Activated CD8-positive, alpha-beta T cell treated with anti-CD3 and anti-CD28 coated beads, Interleukin-2, amount 10 ng/mL, durations not matched to agents 7 days and 5 days (primary cell): Measurements from ENCODE around the gene JAGN1. TPM values are rescaled to one million over a fixed set of nuclear protein-coding genes. Genes with fewer than 3 reads are reported as not detected.
A peak's percentile ranks its signal among the peaks of the same experiment; 100 is the strongest.
"Not testable (repeated sequence)": the region's sequence is repeated elsewhere in the genome, so short reads cannot be mapped to it uniquely, and the experiment has no call there.

Source experiments
- ATAC-seq: fragments of 150-1000 bp; cut with Tn5 transposase; one replicate; pipeline ENCODE4 v1.10.0; 2021; ENCODE audit warnings: moderate library complexity
- CTCF ChIA-PET: fragments of 350-600 bp; sonication (Branson Sonifier 250); formaldehyde crosslinking; loops from one replicate; lab custom pipeline; 2021; ENCODE audit warnings: antibody characterized with exemption; lab: Charles Lee
- POLR2A ChIA-PET: fragments of 350-600 bp; sonication (Branson Sonifier 250); formaldehyde crosslinking; loops from one replicate; lab custom pipeline; 2021; ENCODE audit warnings: antibody characterized with exemption; lab: Charles Lee
- DNase-seq: peaks from one replicate; pipeline ENCODE4 v3.0.0-alpha.2; 2020
- H3K27ac Mint-ChIP-seq: one replicate; pipeline ENCODE4 v1.8.0; 2021; ENCODE audit warnings: mild to moderate bottlenecking, mixed read lengths
- H3K27me3 Mint-ChIP-seq: one replicate; pipeline ENCODE4 v1.8.0; 2021; ENCODE audit warnings: low read depth, mixed read lengths
- H3K36me3 Mint-ChIP-seq: one replicate; pipeline ENCODE4 v1.8.0; 2021; ENCODE audit warnings: low read depth, mixed read lengths
- H3K4me1 Mint-ChIP-seq: one replicate; pipeline ENCODE4 v1.8.0; 2021; ENCODE audit warnings: low read depth, mixed read lengths
- H3K4me3 Mint-ChIP-seq: one replicate; pipeline ENCODE4 v1.8.0; 2021; ENCODE audit warnings: mild to moderate bottlenecking, mixed read lengths
- H3K9me3 Mint-ChIP-seq: one replicate; pipeline ENCODE4 v1.8.0; 2022; ENCODE audit warnings: mixed read lengths; ENCODE audit not compliant: insufficient read depth
- total RNA-seq, 2 experiments: library from RNA; stranded (reverse); gene quantifications; one replicate each; pipeline ENCODE4 v1.2.3, GENCODE V29; 2021

Gene JAGN1
- total RNA-seq, 2 experiments from 2014 or later, result 30.2 to 31.0 TPM

DNA sequence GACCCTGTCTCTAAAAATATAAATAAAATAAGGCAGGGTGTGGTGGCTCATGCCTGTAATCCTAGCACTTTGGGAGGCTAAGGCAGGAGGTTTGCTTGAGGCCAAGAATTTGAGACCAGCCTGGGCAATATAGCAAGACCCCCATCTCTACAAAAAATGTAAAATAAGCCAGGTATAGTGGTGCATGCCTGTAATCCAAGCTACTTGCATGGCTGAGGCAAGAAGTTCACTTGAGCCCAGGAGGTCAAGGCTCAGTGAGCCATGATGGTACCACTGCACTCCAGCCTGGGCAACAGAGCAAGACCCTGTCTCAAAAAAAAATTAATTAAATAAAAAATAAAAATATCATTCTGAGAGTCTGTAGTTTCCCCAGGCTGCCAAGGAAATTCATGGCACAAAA, 4.1 kb upstream of the JAGN1 start:
- ATAC-seq (no peak), DNase-seq (no peak)
- CTCF ChIA-PET, result interaction anchor here (1.3 kb wide), 1 partner anchor 16 kb away, joined by 3 read pairs; the partner anchor contains the start of gene IL17RE
- H3K9me3 Mint-ChIP-seq, result no peaks in the 10 kb centered on the region
- H3K36me3 Mint-ChIP-seq, result peaks cover 6% of the 10 kb centered on the region
- peaks cover 5% of the 10 kb centered on the region for H3K27me3 Mint-ChIP-seq
- no peak overlapping the region for H3K27ac Mint-ChIP-seq
- POLR2A ChIA-PET, result no interaction called here
- H3K4me1 Mint-ChIP-seq, result peaks cover 11% of the 10 kb centered on the region
- H3K4me3 Mint-ChIP-seq, result no peak overlapping the region

DNA sequence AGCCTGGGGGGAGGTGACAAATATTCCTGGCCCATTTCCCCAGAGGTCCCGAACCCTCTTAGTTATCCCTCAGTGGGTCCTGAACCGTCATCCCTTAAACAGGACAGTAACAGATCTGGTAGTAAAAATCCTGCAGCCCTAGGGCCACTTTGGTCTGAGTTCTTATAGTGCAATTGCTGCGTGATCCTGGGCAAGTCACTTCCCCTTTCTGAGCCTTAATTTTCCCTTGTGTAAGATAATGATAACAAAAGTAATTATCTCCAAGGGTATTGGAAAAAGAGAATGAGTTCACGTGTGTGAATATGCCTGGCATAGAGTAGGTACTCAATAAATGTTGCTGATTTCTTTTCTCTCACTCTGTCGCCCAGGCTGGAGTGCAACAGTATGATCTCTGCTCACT, 2.9 kb upstream of the JAGN1 start:
- peaks cover 13% of the 10 kb centered on the region for H3K36me3 Mint-ChIP-seq
- ChIA-PET CTCF (interaction anchor here (1.3 kb wide), 1 partner anchor 15 kb away, joined by 3 read pairs; the partner anchor contains the start of gene IL17RE), POLR2A (no interaction called here)
- H3K9me3 Mint-ChIP-seq, result no peaks in the 10 kb centered on the region
- H3K27ac Mint-ChIP-seq, result no peak overlapping the region
- H3K4me3 Mint-ChIP-seq, result no peak overlapping the region
- no peak for ATAC-seq
- peaks cover 18% of the 10 kb centered on the region for H3K4me1 Mint-ChIP-seq
- peaks cover 5% of the 10 kb centered on the region for H3K27me3 Mint-ChIP-seq
- no peak for DNase-seq

GRCh38 chr3:9888540-9888939, 1.9 kb upstream of the JAGN1 start:
- ChIA-PET CTCF (no interaction called here), POLR2A (no interaction called here)
- Mint-ChIP-seq H3K27me3 (peaks cover 5% of the 10 kb centered on the region), H3K4me1 (peaks cover 26% of the 10 kb centered on the region), H3K4me3 (no peak overlapping the region), H3K9me3 (no peaks in the 10 kb centered on the region), H3K36me3 (peaks cover 21% of the 10 kb centered on the region), H3K27ac (no peak overlapping the region)
- DNase-seq, result no peak
- no peak for ATAC-seq

GRCh38 chr3:9889405-9889804, 1.0 kb upstream of the JAGN1 start:
- Mint-ChIP-seq H3K27me3 (peaks cover 2% of the 10 kb centered on the region), H3K4me1 (peaks cover 32% of the 10 kb centered on the region), H3K4me3 (peak overlapping the region; percentile 99), H3K9me3 (no peaks in the 10 kb centered on the region), H3K27ac (peak overlapping the region; percentile 98), H3K36me3 (peaks cover 29% of the 10 kb centered on the region)
- ChIA-PET POLR2A (interaction anchor here (1.1 to 2.7 kb wide), 4 partner anchors 18 to 97 kb away, joined by 3 to 15 read pairs (median 4); partner anchors contain the start of gene EMC3), CTCF (interaction anchor here (3.3 to 3.5 kb wide), 2 partner anchors 13 to 43 kb away, joined by 20 to 34 read pairs; partner anchors contain the start of genes CRELD1 and IL17RE)
- ATAC-seq, result no peak
- no peak for DNase-seq

GRCh38 chr3:9891072-9891622, 737 bp downstream of the JAGN1 start:
- ChIA-PET CTCF (interaction anchor here (1.9 to 3.5 kb wide), 4 partner anchors 11 to 56 kb away, joined by 7 to 34 read pairs (median 15); partner anchors contain the start of genes CRELD1, IL17RE and RPUSD3), POLR2A (interaction anchor here (0.6 to 2.7 kb wide), 11 partner anchors 10 to 59 kb away, joined by 3 to 29 read pairs (median 4); partner anchors contain the start of genes CRELD1 and IL17RE)
- Mint-ChIP-seq H3K4me3 (peak overlapping the region; percentile 99), H3K36me3 (peaks cover 35% of the 10 kb centered on the region), H3K9me3 (no peaks in the 10 kb centered on the region), H3K27me3 (peaks cover 2% of the 10 kb centered on the region), H3K27ac (peak overlapping the region; percentile 98), H3K4me1 (peaks cover 38% of the 10 kb centered on the region)
- DNase-seq (no peak), ATAC-seq (no peak)

DNA sequence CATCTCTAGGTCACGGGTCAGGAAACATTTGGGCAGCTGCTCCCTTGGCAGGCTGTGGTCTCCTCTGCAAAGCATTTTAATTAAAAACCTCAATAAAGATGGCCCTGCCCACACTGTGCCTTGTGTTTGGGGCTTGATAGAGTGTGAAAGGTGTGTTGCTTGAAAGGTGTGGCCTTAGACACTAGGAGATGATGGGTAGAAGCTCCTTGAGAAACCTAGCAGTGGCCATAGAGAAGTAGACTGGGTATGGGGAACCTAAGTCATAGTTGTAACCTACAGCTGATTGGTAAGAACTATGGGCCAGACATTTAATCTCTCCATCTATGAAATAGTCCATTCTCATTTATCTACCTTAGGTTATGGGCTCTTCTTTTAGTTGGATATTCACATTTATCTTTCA, 3.3 kb downstream of the JAGN1 start:
- no peak overlapping the region for H3K4me3 Mint-ChIP-seq
- H3K27ac Mint-ChIP-seq, result no peak overlapping the region
- CTCF ChIA-PET, result interaction anchor here (1.4 to 1.5 kb wide), 2 partner anchors 39 to 45 kb away, joined by 3 to 5 read pairs; no protein-coding TSS in a partner anchor
- POLR2A ChIA-PET, result interaction anchor here (0.6 to 1.6 kb wide), 6 partner anchors 9 to 106 kb away, joined by 3 to 10 read pairs (median 3); partner anchors contain the start of genes IL17RE and RPUSD3
- peaks cover 41% of the 10 kb centered on the region for H3K4me1 Mint-ChIP-seq
- peaks cover 38% of the 10 kb centered on the region for H3K36me3 Mint-ChIP-seq
- no peaks in the 10 kb centered on the region for H3K9me3 Mint-ChIP-seq
- DNase-seq (no peak), ATAC-seq (no peak)
- no peaks in the 10 kb centered on the region for H3K27me3 Mint-ChIP-seq

- not testable (repeated sequence) for ATAC-seq, H3K27me3 Mint-ChIP-seq, H3K27ac Mint-ChIP-seq, H3K4me3 Mint-ChIP-seq, H3K9me3 Mint-ChIP-seq, DNase-seq
- CTCF ChIA-PET, result interaction anchor here (0.6 to 0.8 kb wide), 2 partner anchors 9 to 36 kb away, joined by 3 read pairs; no protein-coding TSS in a partner anchor
- Mint-ChIP-seq H3K36me3 (peaks cover 36% of the 10 kb centered on the region), H3K4me1 (peaks cover 36% of the 10 kb centered on the region)
- POLR2A ChIA-PET, result interaction anchor here (0.7 kb wide), 1 partner anchor 103 kb away, joined by 3 read pairs; the partner anchor contains the start of gene ARPC4
Observed at GRCh38 chr3:9895715-9896114, 5.3 kb downstream of the JAGN1 start.

DNA sequence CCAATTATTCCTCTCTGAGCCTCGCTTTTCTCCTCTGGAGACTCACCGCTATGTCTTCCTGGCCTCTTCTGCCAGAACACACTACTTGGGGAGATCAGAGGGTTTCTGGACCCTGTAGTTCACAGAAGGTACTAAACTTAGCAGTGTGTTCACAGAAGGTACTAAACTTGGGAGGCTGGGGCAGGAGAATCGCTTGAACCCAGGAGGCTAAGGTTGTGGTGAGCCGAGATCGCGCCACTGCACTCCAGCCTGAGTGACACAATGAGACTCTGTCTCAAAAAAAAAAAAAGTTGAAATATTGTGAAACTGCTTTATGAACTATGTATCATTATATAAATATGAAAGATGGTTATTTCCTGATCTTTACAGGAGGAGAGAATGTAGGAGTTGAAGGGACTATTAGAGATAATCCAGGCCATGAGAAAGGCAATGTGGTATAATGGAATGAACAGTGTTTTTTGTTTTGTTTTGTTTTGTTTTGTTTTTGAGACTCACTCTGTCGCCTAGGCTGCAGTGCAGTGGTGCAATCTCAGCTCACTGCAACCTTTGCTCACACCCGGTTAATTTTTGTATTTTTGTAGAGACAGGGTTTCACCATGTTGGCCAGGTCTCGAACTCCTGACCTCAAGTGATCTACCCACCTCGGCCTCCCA, 6.5 kb downstream of the JAGN1 start:
- CTCF ChIA-PET, H3K27ac Mint-ChIP-seq, ATAC-seq, H3K9me3 Mint-ChIP-seq, POLR2A ChIA-PET, H3K4me3 Mint-ChIP-seq, DNase-seq, H3K27me3 Mint-ChIP-seq: not testable (repeated sequence)
- Mint-ChIP-seq H3K36me3 (peaks cover 28% of the 10 kb centered on the region), H3K4me1 (peaks cover 40% of the 10 kb centered on the region)

DNA sequence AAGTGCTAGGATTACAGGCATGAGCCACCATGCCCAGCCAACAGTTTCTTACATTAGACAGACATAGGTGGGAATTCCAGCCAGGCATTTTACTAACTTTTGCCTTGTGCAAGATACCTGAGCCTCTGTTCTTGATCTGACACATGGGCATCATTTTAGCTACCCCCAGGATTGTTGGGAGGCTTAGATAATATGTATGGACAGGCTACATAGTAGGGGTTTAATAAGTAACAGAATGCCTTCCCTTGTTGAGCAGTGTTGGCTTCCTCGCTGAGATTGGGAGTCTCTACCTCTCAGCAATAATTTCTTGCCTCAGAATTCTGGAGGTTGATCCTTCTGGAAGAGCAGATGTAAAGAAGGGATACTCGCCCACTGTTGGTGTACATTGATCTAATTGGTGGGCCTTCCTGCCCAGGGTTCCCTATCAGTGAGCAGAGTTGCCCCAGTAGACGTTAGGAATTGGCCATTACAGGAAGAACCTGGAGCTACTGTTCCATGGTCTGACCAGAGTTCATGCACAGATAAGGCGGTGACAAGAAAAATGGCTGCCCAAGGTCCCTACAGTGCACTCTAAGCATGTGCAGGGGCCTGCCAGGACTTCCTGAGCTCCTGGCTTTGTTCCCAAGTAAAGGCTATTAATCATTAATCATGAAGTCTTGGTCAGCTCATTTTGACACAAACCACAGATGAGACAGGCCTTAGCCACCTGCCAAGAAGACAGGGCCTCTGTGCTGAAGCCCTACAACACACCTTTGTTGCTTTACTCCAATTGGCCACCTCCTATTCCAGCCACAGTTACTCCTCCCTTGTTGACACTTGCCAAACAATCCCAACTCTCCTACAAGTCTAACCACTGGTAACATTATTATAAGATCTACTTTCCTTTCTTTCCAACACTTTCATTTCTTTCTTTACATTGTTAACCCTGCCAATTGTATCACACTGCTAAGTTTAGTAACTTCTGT, 7.3 kb downstream of the JAGN1 start:
- Mint-ChIP-seq H3K27me3 (no peaks in the 10 kb centered on the region), H3K4me1 (peaks cover 42% of the 10 kb centered on the region), H3K36me3 (peaks cover 23% of the 10 kb centered on the region), H3K4me3 (no peak overlapping the region), H3K27ac (no peak overlapping the region), H3K9me3 (no peaks in the 10 kb centered on the region)
- DNase-seq (no peak), ATAC-seq (no peak)
- ChIA-PET POLR2A (no interaction called here), CTCF (no interaction called here)

DNA sequence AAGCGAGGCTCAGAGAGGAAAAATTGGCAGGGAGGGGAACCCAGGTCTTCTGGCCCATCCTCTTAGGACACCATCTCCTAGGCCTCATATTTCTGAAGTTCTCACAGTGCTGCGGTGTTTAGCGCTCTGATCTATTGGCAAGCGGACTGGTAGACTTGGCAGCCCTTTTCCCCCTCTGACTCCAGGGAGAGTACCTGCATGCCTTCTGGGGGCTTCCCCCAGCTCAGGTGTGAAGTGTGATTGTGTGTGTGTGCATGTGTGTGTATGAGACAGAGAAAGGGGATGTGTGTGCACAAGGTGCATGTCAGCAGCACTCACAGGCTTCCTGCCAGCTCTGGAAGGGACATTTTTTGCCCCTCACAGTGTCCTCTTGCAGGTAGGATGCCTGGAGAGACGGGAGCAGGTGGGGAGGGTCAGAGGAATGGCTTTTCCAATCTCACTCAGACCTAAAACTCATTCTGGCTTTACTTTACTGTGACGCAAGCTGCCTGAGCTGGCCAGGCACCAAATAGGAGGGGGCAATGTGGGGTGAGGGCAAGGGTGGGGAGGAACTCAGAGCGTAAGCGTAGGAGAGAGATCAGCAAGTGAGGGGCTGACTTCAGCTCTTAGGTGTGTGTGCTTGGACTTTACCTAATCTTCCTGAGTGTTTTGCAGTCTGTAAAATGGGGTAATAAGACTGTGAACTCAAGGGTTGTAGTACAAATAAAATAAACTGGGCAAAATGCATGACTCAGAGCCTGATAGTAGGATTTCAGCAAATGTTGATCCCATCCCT, 8.2 kb downstream of the JAGN1 start:
- ChIA-PET POLR2A (no interaction called here), CTCF (no interaction called here)
- H3K9me3 Mint-ChIP-seq, result no peaks in the 10 kb centered on the region
- no peak overlapping the region for H3K4me3 Mint-ChIP-seq
- H3K27ac Mint-ChIP-seq, result no peak overlapping the region
- no peak for DNase-seq
- H3K4me1 Mint-ChIP-seq, result peaks cover 45% of the 10 kb centered on the region
- H3K27me3 Mint-ChIP-seq, result no peaks in the 10 kb centered on the region
- ATAC-seq, result no peak
- H3K36me3 Mint-ChIP-seq, result peaks cover 15% of the 10 kb centered on the region
